ENCODE data around the gene SLC12A3. TPM values are rescaled to one million over a fixed set of nuclear protein-coding genes. Genes with fewer than 3 reads are reported as not detected.

SLC12A3 gene
- total RNA-seq, 1 donor from 2014 or later, result not detected

DNA sequence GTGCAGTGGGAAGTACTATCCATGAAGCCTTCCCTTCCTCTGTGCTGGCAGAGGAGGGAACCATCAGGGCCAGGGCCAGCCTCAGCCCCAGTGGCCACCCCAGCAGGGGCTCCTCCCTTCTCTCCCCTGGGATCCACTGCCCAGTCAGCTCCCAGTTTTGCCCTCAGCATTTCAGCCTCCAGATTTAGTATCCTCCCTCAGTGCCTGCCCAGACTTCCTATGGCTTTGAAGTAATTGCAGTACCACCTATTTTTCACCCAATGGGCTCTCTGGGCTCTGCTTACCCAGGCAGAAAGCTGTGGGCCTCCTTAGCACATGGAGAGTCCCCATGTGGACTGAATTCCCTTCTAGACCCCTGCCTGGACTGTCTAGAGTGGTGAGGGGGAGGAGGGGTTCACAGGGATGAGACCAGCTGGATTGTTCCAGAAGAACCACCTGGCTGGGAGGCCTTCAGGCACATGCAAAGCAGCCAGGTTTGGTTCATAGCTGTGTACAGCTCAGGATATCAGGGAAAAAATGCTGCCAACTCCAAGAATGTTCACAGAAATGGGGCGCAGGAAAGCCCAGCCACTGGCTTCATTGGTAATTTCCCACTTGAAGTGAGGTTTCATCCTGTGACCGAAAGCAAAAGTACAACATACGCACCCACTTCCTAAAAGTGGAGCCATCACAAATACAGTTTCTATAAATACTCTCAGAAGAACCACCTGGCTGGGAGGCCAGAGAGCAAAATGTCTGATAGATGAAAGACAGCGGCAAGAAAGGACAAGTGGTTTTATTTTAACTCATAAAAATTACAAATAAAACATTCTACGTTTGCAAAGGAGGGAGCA is 51.8 kb downstream of the SLC12A3 start:
- intact Hi-C loops (cut with micrococcal nuclease), result loop anchor here (2.0 kb wide), 1 partner anchor 14 kb away; no protein-coding TSS in a partner anchor

DNA sequence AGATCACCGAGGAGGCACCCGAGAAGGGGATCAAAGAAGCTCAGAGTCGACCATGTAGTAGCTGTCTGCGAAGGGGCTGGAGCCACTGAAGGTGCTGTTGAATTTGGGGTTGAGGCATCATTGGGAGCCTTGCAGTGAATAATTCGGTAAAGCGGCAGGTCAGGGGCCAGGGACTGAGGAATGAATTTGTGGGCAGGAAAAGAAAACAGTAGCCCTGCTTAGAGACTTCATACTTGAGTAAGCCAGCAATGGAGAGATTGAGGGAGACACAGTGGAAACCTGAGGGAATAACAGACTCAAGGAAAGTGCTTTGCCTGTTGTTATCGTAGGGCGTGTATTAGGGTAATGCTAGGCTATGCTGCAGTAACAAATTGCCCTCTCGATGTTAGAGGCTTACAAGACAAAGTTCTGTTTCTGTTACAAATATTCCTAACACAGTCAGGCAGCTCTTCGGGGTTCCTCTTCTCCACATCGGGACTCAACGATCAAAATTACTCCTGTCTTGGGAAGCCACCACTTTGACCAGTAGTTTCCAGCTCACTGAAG is 53.5 kb downstream of the SLC12A3 start:
- intact Hi-C loops (cut with micrococcal nuclease), result no loop called here

DNA sequence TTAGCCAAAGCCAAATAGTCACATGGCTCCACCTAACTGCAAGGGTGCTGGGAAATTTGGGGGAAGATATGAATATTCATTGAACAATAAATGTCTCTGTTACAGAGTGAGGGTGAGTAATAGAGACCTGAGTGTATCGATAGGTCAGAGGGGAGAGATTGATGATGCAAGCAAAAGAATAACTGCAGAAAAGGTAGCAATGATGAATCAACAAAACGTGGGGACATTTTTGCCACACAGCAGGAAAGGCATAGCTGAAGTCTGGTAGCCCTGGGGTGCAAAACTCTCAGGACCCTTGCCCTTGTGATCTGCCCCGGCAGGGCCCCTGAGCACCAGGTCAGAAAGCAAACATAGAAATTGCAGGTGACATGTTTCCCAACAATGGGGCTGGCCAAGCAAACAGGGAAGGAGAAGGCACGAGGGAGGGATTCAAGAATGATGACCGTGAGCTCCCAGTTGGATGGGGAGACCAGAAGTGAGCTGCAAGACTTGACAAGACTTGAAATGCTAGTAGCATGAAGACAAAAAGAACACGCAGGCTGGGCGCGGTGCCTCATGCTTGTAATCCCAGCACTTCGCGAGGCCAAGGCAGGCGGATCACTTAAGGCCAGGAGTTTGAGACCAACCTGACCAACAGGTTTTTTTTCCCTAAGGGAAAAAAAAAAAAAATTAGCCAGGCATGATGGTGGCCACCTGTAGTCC is 54.2 kb downstream of the SLC12A3 start:
- intact Hi-C loops (cut with micrococcal nuclease), result no loop called here

DNA sequence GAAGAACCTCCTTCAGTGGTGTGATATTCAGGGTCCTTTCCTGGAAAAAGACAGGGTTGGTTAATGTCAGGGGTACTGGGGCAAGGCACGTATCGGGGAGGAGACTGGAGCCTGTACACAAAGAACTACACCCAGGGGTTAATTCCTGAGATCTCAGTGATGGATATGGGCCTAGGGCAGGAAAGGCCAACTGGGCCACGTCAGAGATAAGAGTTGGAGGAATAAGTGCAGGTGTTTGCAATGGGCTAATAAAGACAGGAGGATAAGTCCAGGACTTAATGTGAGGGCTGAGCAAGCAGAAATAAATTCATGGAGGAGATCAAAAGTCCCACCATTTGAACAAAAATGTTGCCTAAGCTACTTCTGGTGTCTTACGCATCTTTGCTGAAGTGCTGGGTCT is 56.6 kb downstream of the SLC12A3 start:
- intact Hi-C loops (cut with micrococcal nuclease), result no loop called here

DNA sequence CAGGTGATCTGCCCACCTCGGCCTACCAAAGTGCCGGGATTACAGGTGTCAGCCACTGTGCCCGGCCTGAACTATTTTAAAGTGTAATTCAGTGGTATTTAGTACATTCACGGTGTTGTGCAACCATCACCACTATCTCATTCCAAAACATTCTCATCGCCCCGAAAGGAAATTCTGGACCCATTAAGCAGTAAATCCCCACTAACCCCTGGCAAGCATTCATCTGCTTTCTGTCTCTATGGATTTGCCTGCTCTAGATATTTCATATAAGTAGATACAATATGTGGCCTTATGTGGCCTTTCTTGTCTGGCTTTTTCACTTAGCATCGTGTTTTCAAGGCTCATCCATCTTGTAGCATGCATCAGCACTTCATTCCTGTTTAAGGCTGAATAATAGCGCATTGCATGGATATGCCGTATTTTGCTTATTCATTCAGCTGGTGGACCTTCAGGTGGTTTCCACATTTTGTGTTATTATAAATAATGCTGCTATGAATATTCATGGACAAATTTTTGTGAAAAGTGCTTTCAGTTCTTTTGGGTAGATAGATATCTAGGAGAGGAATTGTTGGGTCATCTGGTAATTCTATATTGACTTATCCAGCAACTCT is 58.6 kb downstream of the SLC12A3 start:
- intact Hi-C loops (cut with micrococcal nuclease), result no loop called here

DNA sequence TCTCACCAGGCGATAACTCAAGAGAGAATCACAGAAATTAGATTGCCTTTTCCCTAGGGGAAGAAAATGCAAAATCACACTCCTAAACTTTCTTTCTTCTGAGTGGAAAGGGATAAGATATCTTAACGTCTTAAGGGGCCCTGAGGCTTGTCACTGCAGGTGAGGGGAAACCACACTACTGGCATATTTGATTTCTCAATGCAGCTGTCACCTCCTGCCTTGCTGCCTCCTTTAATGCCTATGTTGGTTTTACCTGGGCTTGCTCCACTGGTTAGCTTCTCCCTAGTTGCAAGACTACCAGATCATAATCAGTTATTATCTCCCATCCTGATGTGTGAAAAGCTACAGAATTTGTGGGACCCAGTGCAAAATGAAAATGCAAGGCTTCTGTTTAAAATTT is 62.5 kb downstream of the SLC12A3 start:
- intact Hi-C loops (cut with micrococcal nuclease), result no loop called here

DNA sequence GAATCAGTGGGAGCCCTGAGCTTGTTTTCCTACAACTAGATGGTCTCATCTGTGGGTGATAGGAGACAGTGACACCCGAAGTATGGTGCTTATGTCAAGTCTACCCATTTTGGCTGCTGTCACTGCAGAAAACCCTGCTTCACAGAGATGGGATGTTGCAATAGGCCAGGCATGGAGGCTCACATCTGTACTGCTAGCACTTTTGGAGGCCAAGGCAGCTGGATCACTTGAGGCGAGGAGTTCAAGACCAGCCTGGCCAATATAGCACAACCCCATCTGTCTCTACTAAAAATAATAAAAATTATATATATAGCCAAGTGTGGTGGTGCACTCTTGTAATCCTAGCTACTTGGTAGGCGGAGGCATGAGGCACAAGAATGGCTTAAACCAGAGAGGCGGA is 64.6 kb downstream of the SLC12A3 start:
- intact Hi-C loops (cut with micrococcal nuclease), result loop anchor here (2.0 to 10.0 kb wide), 3 partner anchors 13 to 477 kb away; partner anchors contain the start of genes NUDT21, NUP93 and OGFOD1

DNA sequence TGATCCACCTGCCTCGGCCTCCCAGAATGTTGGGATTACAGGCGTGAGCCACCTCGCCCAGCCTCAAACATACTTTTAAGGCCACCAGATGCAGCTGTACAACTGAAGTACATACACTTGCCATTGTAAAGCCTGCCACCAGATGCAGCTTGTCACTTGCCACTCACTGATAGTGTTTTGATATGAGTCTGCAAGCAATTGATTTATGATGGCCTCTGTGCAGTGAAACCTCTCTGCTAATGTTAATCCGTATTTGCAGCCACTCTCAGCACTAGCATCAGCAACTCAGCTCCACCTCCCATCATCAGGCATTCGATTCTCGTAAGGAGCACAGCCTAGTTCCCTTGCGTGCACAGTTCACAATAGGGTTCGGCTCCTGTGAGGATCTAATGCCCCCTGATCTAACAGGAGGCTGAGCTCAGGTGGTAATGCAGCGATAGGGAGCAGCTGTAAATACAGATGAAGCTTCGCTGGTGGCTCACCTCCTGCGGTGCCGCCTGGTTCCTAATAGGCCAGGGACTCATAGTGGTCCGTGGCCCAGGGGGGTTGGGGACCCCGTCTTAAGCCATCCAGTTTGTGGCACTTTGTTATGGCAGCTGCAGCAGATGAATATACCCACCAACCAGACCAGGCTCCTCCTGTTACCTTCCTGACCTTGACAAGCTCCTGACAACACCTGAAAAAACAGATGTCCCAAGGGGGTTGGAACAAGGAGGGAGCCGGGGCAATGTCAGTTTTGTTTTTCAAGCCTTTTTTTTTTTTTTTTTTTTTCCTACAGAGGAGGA is 65.7 kb downstream of the SLC12A3 start:
- intact Hi-C loops (cut with micrococcal nuclease), result loop anchor here (2.0 to 10.0 kb wide), 3 partner anchors 14 to 478 kb away; partner anchors contain the start of genes NUDT21, NUP93 and OGFOD1

DNA sequence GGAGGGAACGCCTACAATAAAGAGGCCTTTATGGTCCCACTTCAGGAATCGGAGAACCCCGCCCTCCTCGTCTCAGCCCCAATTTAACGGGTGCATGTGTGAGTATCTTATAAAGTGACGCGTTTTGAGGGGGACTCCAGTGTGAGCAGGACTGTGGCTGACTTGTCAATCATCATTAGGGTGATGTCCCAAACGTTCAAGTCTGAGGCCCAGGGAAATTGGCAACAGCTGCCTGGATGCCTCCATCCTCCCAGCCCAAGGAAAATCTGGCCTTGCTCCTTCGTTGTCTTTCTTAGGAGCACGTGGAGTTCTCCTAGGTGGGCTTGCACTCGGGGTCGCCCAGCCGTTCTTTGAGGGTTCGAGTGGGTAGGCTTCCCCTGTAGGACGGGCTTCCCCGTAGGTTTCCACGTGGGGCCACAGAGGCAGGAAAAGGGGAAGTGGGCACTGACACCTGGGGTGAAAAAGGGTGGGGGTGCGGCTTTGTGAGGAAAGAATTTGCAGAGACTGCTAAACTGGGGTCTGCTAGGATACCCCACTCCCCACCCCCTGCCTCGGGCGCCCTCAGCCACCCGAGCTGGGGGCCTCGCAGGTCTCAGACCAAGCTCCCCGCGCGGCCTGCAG is 66.4 kb downstream of the SLC12A3 start:
- intact Hi-C loops (cut with micrococcal nuclease), result loop anchor here (2.0 to 10.0 kb wide), 3 partner anchors 15 to 479 kb away; partner anchors contain the start of genes NUDT21, NUP93 and OGFOD1

DNA sequence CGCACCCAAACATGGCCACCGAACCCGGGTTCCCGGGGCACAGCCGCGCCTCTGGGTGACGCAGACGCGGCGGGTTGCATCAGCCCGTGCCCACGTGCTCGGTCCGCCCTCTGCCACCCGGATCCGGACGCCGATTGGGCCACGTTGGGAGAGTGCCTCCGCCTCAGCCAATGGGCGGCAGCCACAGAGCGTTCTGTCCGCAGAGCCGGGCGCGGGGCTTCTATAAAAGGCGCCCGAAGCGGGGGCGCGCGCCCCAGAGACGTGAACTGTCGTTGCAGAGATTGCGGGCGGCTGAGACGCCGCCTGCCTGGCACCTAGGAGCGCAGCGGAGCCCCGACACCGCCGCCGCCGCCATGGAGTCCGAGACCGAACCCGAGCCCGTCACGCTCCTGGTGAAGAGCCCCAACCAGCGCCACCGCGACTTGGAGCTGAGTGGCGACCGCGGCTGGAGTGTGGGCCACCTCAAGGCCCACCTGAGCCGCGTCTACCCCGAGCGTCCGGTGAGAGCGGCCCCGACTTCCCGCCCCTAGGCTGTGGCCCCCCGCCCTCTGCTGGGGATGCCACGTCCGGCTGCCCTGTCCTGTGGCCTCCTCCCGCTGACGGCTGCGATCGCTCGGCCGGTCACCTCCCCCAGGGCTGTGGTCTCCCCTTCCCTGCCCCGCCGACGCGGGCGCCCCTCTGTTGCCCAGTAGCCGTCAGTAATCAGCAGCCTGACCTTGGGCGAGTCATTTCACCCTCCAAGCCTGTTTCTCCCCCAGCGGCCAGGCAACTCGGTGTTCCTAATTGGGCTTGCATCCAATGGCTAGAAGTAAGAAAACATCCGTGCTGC is 67.1 kb downstream of the SLC12A3 start, which contains the start of gene HERPUD1:
TSS of gene HERPUD1 (plus strand) at position 251 of the 829 bp plus-strand sequence. CDS start at position 354, 103 bp downstream.
- intact Hi-C loops (cut with micrococcal nuclease), result loop anchor here (1.0 to 10.0 kb wide), 6 partner anchors 15 to 480 kb away; partner anchors contain the start of genes MT2A, NUDT21, NUP93 and OGFOD1

DNA sequence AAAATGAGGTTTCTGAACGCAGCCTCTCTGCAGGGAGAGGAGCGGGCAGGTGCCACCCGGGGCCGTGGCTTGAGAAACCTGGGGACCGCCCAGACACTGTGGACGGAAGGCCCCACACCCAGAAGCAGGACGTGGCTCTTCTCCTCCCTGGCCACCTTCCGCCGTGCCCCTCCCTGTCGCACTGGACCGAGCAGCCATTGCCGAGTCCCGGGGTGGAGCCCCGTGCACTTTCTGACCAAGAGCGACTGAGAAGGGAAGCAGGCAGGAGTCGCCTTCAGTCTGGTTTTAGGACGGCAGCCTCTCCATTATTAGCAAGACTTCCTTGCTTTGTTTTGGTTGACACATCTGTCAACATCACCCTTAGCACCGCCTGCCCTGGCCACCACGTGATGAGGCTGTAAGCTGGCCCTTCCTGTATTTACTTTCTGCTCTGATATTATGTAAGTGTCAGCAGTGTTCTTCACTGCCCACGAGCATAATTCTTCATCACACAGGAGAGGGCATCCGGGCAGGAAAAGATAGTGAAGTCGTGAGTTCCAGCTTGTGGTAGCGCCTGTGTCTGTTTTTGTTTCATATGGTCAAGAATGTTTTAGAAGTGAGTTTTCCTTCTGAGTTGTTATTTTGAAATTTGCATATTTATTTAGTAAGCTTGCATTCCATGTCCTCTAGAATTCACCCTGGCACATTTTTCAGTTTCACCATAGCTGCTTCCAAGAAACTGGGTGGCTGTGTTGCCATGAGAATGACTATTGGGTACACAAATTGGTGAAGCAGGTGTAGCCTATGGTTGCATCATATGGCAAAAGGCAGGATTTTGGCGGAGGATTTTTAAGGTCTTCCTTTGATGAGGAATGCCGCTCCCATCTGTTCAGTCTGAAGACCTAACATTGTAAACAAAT is 68.0 kb downstream of the SLC12A3 start:
- intact Hi-C loops (cut with micrococcal nuclease), result loop anchor here (1.0 to 10.0 kb wide), 5 partner anchors 66 to 481 kb away; partner anchors contain the start of genes MT2A, NUDT21, NUP93 and OGFOD1

DNA sequence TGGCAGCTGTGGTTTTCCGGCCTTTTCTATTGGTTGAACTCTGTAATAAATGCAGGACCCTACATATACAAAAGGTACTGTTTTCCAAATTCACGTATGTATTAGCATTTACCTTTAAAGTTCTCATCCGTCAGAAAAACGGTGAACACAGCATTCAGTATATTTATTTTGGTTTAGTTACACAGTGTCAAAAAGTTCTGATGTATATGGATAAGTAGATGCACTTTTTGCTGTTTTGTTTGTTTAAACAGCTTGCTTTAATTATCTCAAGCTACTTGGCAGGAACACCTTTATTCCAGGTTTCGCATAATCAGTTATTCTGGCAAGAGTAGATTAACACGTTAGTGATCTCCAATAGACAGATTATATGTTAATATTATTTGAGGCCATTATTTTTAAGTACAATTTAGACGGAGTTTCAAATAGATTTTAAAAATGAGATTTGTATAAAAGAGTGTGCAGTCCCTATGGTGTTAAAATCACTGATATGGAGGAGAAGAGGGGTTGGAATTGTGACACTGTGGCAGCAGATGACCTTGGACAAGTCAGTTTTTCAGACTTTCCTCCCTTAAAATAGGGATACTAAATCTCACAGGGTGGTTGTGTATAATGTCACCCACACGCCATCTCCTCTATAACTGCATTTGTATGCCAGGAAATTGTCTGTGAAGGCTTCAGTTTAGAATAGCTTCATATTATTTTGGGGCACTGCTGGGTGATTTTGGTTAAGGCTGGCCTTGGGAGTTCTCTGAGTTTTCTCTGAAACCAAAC is 69.0 kb downstream of the SLC12A3 start:
- intact Hi-C loops (cut with micrococcal nuclease), result loop anchor here (1.0 to 10.0 kb wide), 4 partner anchors 74 to 482 kb away; partner anchors contain the start of genes NUDT21, NUP93, OGFOD1 and PSME3IP1

DNA sequence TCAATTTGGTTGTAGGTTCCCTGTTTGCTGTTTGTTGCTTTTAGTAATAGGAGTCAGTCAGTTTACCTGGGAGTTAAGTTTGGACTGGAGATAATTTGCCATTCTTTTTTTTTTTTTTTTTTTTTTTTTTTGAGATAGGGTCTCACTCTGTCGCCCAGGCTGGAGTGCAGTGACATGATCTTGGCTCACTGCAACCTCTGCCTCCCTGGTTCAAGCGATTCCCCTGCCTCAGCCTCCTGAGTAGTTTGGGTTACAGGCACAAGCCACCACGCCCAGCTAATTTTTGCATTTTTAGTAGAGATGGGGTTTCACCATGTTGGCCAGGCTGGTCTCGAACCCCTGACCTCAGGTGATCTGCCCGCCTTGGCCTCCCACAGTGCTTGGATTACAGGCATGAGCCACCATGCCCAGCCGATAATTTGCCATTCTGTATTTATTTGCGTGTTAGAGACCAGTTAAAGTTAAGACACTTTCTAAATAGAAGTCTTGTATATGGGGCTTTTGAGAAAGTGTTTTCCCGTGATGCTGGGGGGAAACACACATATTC is 69.7 kb downstream of the SLC12A3 start:
- intact Hi-C loops (cut with micrococcal nuclease), result loop anchor here (1.0 to 10.0 kb wide), 3 partner anchors 74 to 482 kb away; partner anchors contain the start of genes NUDT21, NUP93 and OGFOD1

DNA sequence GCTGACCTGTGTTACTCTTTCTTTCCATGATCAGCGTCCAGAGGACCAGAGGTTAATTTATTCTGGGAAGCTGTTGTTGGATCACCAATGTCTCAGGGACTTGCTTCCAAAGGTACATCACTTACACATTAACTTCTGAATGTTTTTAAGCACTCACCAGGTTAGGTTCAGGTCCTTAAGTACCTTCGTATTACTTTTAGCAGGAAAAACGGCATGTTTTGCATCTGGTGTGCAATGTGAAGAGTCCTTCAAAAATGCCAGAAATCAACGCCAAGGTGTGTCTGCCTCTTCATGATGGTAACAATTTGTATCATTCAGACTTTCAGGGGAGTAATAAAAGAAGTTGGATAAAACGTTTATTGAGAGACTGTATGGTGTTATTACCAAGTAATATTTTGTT is 70.2 kb downstream of the SLC12A3 start:
- intact Hi-C loops (cut with micrococcal nuclease), result loop anchor here (10.0 kb wide), 1 partner anchor 200 kb away; the partner anchor contains the start of gene NUP93

DNA sequence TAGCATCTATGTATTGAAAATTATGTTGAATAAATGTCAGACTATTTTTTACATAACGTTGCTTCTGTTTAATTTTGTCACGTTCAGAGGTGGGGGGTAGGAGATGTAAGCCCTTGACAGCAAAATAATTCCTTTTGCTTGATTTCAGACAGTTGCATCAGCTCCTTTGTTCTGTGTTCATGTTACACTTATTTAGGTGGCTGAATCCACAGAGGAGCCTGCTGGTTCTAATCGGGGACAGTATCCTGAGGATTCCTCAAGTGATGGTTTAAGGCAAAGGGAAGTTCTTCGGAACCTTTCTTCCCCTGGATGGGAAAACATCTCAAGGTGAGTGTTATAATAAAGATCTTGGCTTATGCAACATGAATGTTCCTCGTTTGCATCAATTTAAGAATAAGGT is 71.5 kb downstream of the SLC12A3 start:
- intact Hi-C loops (cut with micrococcal nuclease), result loop anchor here (10.0 kb wide), 1 partner anchor 202 kb away; the partner anchor contains the start of gene NUP93

DNA sequence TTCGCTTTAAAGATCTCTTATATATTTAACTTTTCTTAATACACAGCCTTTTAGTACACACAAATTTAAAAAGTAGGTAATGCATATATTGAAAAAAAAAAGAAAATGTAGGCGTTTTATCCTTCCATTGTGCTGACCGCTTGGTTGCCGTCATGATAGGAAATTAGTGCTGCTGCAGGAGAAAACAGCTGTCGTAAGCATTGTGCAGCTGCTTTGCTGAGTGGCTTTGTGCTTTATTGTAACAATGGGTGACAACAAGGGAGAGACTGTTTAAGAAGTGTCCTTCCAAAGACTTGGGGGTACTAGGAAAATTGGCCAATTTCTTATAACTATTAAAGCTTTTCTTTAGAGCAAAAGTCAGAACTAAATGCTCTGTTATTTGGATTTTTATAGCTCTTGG is 71.9 kb downstream of the SLC12A3 start:
- intact Hi-C loops (cut with micrococcal nuclease), result loop anchor here (10.0 kb wide), 1 partner anchor 202 kb away; the partner anchor contains the start of gene NUP93

All from T-helper 2 cell treated with Interferon-gamma antibody and Interleukin-4, amounts not matched to agents 100 ng/mL and 5 ng/mL, for 36 hours (primary cell).